HepG2 (cell line): Measurements from ENCODE around the gene BRCA1. TPM values are rescaled to one million over a fixed set of nuclear protein-coding genes. Genes with fewer than 3 reads are reported as not detected.
"Not testable (repeated sequence)": the region's sequence is repeated elsewhere in the genome, so short reads cannot be mapped to it uniquely, and the experiment has no call there.

ENCODE experiments used
- ATAC-seq: fragments of 200-7000 bp; cut with Tn5 transposase; 3 replicates; pipeline ENCODE4 v1.9.1; 2020; ENCODE audit warnings: mild to moderate bottlenecking, moderate library complexity
- BruUV-seq: library from RNA; stranded (reverse); fragments of 400-500 nt; replicated peaks from 2 replicates; lab custom pipeline; 2021; lab: Mats Ljungman, UMichigan
- CTCF ChIA-PET: fragments of 300-600 bp; formaldehyde crosslinking; extraction: SDS; loops from one replicate; lab custom pipeline; 2021; ENCODE audit warnings: low total read pairs, inconsistent platforms, low intra/inter-chr PET ratio; lab: Yijun Ruan, JAX
- POLR2A ChIA-PET: fragments of 350-600 bp; sonication (Branson Sonifier 250); formaldehyde crosslinking; loops from one replicate; lab custom pipeline; 2020; ENCODE audit warnings: antibody characterized with exemption, inconsistent platforms; lab: Yijun Ruan, JAX
- DNase-seq: peaks from one replicate; pipeline ENCODE4 v3.0.0-alpha.2; 2015; ENCODE audit warnings: low spot score
- FAIRE-seq: peaks from 3 replicates; lab custom pipeline; 2011; peaks lifted over from hg19 to GRCh38; lab: Jason Lieb, UNC
- H2AFZ ChIP-seq: one replicate; pipeline ENCODE4 v1.6.1; 2011; ENCODE audit warnings: low read length, inconsistent platforms
- H3K27ac ChIP-seq: fragments of 300-600 bp; 3 replicates; pipeline ENCODE4 v1.8.0; 2011; ENCODE audit warnings: mixed run types, mild to moderate bottlenecking, mixed read lengths, low read length, inconsistent platforms; ENCODE audit not compliant: insufficient read depth; ENCODE audit errors: extremely low read length
- H3K27me3 ChIP-seq, 2 experiments: fragments of 200-600 bp in 1 of 2; 2 replicates in 1 of 2; 3 replicates in 1 of 2; pipeline versions ENCODE4 v1.6.0 to v1.8.0; 2011; ENCODE audit warnings: low read length in 2 of 2, mild to moderate bottlenecking in 2 of 2, moderate library complexity in 2 of 2, inconsistent platforms in 1 of 2; ENCODE audit not compliant: insufficient read depth in 2 of 2, control insufficient read depth in 1 of 2
- H3K36me3 ChIP-seq, 2 experiments: fragments of 200-600 bp in 1 of 2; replicated peaks in 1 of 2; 2 replicates in 1 of 2; 3 replicates in 1 of 2; pipeline versions ENCODE4 v1.5.1 to v1.8.0; 2011; ENCODE audit warnings: low read length in 2 of 2, inconsistent platforms in 1 of 2; ENCODE audit not compliant: insufficient read depth in 2 of 2, control insufficient read depth in 1 of 2
- H3K4me1 ChIP-seq: 2 replicates; pipeline ENCODE4 v1.5.1; 2012; ENCODE audit warnings: low read length, inconsistent platforms; ENCODE audit not compliant: insufficient read depth
- H3K4me2 ChIP-seq: 2 replicates; pipeline ENCODE4 v1.6.0; 2011; ENCODE audit warnings: low read depth, low read length, inconsistent platforms
- H3K4me3 ChIP-seq, 3 experiments: fragments of 200-600 bp in 1 of 3; sonication (generic), shearing (Covaris generic) in 1 of 3; replicated peaks in 1 of 3; 2 replicates each; pipeline ENCODE4 v1.5.1; 2011 to 2016; ENCODE audit warnings: low read length in 3 of 3, inconsistent platforms in 2 of 3, low read depth in 2 of 3, mild to moderate bottlenecking in 2 of 3, control low read depth in 1 of 3, mixed read lengths in 1 of 3; ENCODE audit not compliant: insufficient read depth in 1 of 3
- H3K79me2 ChIP-seq: one replicate; pipeline ENCODE4 v1.6.1; 2011; ENCODE audit warnings: low read length, inconsistent platforms; ENCODE audit not compliant: insufficient read depth
- H3K9ac ChIP-seq: 2 replicates; pipeline ENCODE4 v1.6.0; 2011; ENCODE audit warnings: mild to moderate bottlenecking, low read depth, low read length, inconsistent platforms; ENCODE audit not compliant: insufficient read depth
- H3K9me3 ChIP-seq: 2 replicates; pipeline ENCODE4 v1.5.1; 2012; ENCODE audit warnings: mild to moderate bottlenecking, low read length
- H4K20me1 ChIP-seq: 2 replicates; pipeline ENCODE4 v1.6.0; 2011; ENCODE audit warnings: inconsistent platforms, mild to moderate bottlenecking, low read length, moderate library complexity; ENCODE audit not compliant: insufficient read depth
- NR2C2 ChIP-seq: sonication (generic); formaldehyde crosslinking; IDR thresholded peaks from 2 replicates; pipeline ENCODE4 v1.4.0; 2020; ENCODE audit warnings: missing genetic modification reagents, mild to moderate bottlenecking, moderate library complexity, borderline replicate concordance
- RXRA ChIP-seq: sonication (generic); formaldehyde crosslinking; IDR thresholded peaks from 2 replicates; pipeline ENCODE4 v1.5.1; 2020; ENCODE audit warnings: missing genetic modification reagents
- ZFP82 ChIP-seq: sonication (generic); formaldehyde crosslinking; IDR thresholded peaks from 2 replicates; pipeline ENCODE4 v1.5.1; 2020; ENCODE audit warnings: mild to moderate bottlenecking, missing genetic modification reagents, borderline replicate concordance
- WGBS: methylation state at CpG from one replicate; pipeline ENCODE4 v1.1.6; 2017; ENCODE audit warnings: low lambda C conversion rate; 5-methylcytosine and 5-hydroxymethylcytosine counted together
- in situ Hi-C: cut with HindIII; loops from 2 replicates; pipeline ENCODE4 v1.10.0; 2017; ENCODE audit warnings: low pct_unique_long_range_greater_than_20kb; ENCODE audit not compliant: extremely low pct_ligation_motif_present
- intact Hi-C: fragments of 100-400 bp; cut with micrococcal nuclease; formaldehyde crosslinking; loops from one replicate; pipeline ENCODE4 v1.10.0; 2022; ENCODE audit not compliant: unreplicated experiment
- polyA plus RNA-seq, 8 experiments: library from polyadenylated mRNA; depleted of rRNA in 3 of 8; stranded (reverse) in 7 of 8; unstranded in 1 of 8; fragments of >200 nt; fragmentation: Illumina TruSeq in 4 of 8; extraction: Trizol in 4 of 8; gene quantifications; 2 replicates each; pipeline versions ENCODE4 v1.2.1 to v1.2.3, GENCODE V29; 2011 to 2016; ENCODE audit warnings: low read depth in 4 of 8, missing spikeins in 1 of 8, mixed read lengths in 1 of 8; ENCODE audit not compliant: insufficient read depth in 1 of 8
- total RNA-seq, 5 experiments: library from RNA; depleted of rRNA; stranded (reverse); fragments of >200 nt; fragmentation: Illumina TruSeq; extraction: Trizol; gene quantifications; 2 replicates each; pipeline ENCODE4 v1.2.3, GENCODE V29; 2016; ENCODE audit warnings: low read depth in 1 of 5

BRCA1 gene
- total and polyA plus RNA-seq, 2 of the 13 experiments (the other 11 are each of a cell fraction or from before 2014, with no cell fraction given), result 13.3 to 37.5 TPM

- peaks cover 20 to 36% of the 10 kb centered on the region in 2 experiments for H3K36me3 ChIP-seq
- H3K4me3 ChIP-seq, H4K20me1 ChIP-seq, H3K4me1 ChIP-seq, H3K4me2 ChIP-seq, H3K27me3 ChIP-seq, H3K27ac ChIP-seq, DNase-seq, ATAC-seq, H3K79me2 ChIP-seq, CTCF ChIA-PET, FAIRE-seq, H3K9me3 ChIP-seq, H3K9ac ChIP-seq, POLR2A ChIA-PET, in situ Hi-C loops, BruUV-seq, H2AFZ ChIP-seq, intact Hi-C loops: not testable (repeated sequence)
- WGBS, result 98% methylated on average over 7 of the region's 7 CpGs
Observed at GRCh38 chr17:43053008-43053407, 72.2 kb downstream of the BRCA1 start.

- 96% methylated on average over 1 of the region's 1 CpG for WGBS
- Histone ChIP-seq H3K4me3 (no peak overlapping the region), H3K27ac (no peak overlapping the region), H2AFZ (no peak overlapping the region), H4K20me1 (no peaks in the 10 kb centered on the region), H3K79me2 (no peaks in the 10 kb centered on the region), H3K36me3 (peaks cover 18 to 36% of the 10 kb centered on the region in 2 experiments), H3K27me3 (no peaks in the 10 kb centered on the region), H3K4me1 (no peaks in the 10 kb centered on the region), H3K9me3 (no peaks in the 10 kb centered on the region), H3K9ac (no peak overlapping the region), H3K4me2 (no peak overlapping the region)
- CTCF ChIA-PET, result no interaction called here
- BruUV-seq, result no TSS peak
- POLR2A ChIA-PET, result no interaction called here
- in situ Hi-C loops (no loop called here), intact Hi-C loops (no loop called here)
- DNase-seq (no peak), FAIRE-seq (no peak), ATAC-seq (no peak)
- no peak for TF ChIP-seq ZFP82 (CRISPR knock-in tag)
- TF ChIP-seq RXRA (CRISPR knock-in tag), result no peak
- no peak for TF ChIP-seq NR2C2
Observed at GRCh38 chr17:43051969-43052368, 73.2 kb downstream of the BRCA1 start.
